ENCODE data around the gene SLC46A2.

Gene SLC46A2

DNA sequence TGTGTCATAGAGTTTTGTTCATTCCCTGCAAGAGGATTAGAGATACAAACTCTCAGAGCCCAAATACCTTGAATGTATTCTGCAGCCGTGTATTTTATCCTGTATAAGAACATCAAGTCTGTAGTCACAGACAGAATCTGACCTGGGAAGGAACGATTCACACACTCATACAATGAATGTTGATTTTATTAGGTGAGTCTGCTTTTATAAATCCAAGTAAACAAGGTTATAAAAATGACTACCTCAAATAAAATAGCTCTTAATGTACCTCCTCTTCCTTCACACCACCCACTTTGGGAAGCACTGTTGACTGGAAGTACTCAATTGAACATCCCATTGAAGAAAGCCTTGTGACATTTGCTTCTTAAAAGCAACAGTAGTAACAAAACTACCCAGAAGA, 11.9 kb downstream of the SLC46A2 start:
- TF ChIP-seq, protein P1, sequence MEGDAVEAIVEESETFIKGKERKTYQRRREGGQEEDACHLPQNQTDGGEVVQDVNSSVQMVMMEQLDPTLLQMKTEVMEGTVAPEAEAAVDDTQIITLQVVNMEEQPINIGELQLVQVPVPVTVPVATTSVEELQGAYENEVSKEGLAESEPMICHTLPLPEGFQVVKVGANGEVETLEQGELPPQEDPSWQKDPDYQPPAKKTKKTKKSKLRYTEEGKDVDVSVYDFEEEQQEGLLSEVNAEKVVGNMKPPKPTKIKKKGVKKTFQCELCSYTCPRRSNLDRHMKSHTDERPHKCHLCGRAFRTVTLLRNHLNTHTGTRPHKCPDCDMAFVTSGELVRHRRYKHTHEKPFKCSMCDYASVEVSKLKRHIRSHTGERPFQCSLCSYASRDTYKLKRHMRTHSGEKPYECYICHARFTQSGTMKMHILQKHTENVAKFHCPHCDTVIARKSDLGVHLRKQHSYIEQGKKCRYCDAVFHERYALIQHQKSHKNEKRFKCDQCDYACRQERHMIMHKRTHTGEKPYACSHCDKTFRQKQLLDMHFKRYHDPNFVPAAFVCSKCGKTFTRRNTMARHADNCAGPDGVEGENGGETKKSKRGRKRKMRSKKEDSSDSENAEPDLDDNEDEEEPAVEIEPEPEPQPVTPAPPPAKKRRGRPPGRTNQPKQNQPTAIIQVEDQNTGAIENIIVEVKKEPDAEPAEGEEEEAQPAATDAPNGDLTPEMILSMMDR (IDR thresholded peaks at IDR 0.05; ENCODE audit: low read depth, low read length) = no peak
- no peak overlapping the region for H3K4me3 ChIP-seq (ENCODE audit: low read depth, low read length)

DNA sequence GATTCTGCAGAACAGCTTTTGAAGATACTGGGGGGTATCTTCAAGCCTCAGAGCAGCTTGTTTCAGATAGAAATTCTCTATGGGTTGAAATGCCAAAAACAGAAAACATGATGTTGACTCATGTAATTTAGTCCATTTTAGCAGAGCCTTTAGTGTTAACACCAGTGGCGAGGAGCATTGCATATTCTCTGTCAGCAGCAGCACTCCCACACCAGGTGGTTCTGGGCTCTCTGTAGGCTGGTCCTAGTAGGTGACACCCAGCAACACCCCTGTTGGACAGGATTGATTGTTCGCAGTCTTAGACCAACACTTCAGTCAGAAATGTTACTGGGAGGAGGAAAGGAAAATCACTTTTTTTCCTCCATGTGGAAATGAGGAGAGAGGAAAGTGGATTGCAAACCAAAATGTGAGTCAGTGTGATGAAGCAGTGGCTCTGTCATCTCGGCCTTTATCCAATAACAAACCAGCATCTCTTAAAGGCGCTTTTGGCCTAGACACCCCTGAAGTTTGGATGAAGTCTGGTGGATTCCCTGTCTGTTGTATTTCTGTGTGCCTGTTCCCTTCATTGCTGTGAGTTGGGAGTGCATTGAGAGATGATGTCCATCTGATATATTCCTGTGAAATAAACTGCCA, 16.8 kb downstream of the SLC46A2 start:
- TF ChIP-seq, protein P1 (IDR thresholded peaks at IDR 0.05; ENCODE audit: low read depth, low read length) = no peak
- no peak overlapping the region for H3K4me3 ChIP-seq (ENCODE audit: low read depth, low read length)

DNA sequence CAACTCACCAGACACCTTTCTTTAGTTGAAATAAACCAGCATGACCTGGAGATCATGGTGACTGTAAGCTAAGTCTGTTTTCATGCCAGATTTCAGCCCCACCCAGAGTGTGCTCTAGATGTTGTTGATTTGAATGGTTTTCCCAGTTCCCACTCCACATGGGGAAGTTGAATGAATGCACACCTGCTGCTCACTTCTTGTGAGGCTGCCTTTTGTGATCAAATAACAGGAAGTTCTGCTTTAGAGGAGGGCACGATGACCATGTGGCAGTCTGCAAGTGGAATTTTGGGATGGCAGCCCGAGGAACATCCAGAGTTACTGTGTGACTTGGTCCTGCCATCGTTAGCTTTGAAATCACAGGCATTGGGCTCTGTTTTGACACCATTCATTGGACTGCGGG, 18.7 kb downstream of the SLC46A2 start:
- TF ChIP-seq, protein P1 (IDR thresholded peaks at IDR 0.05; ENCODE audit: low read depth, low read length) = no peak
- no peak overlapping the region for H3K4me3 ChIP-seq (ENCODE audit: low read depth, low read length)

DNA sequence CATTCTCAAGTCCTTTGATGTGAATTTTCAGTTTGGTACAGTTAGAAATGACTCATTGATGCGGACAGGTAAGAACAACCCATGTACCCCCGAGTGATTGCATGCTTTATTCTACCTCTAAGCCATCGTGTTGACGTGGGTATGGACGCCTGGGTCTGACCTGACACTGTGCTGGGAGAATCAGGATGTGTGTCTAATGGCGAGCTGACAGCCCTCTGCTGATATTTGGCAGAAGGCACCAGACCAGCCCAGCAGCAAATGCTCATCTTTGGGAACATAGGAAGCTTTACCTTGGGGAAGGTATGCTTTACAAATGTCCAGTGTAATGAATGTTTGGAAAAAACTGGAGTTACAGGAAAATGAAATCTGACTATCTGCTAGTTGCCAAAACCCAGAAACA, 20.1 kb downstream of the SLC46A2 start:
- TF ChIP-seq, protein P1 (IDR thresholded peaks at IDR 0.05; ENCODE audit: low read depth, low read length) = no peak
- H3K4me3 ChIP-seq (ENCODE audit: low read depth, low read length) = no peak overlapping the region

DNA sequence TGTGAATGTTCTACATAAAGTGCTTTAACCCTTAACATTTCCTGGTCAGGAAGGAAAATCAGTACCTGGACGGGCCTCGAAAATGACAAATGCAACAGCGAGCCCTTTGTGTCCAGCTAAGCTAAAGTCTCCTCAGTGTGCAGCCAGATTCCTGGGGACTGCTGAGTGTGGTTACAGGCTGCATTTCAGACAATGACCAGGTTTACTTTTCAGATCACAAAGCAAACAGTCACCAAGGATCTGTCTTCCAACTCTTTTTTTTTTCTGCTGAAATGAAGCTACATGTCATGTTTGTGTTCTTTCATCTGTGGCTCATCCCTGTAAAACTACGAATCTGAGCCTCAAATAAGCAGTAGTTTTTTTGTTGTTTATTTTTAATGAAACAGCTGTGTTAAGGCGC, 20.8 kb downstream of the SLC46A2 start:
- TF ChIP-seq, protein P1 (IDR thresholded peaks at IDR 0.05; ENCODE audit: low read depth, low read length) = no peak
- no peak overlapping the region for H3K4me3 ChIP-seq (ENCODE audit: low read depth, low read length)

DNA sequence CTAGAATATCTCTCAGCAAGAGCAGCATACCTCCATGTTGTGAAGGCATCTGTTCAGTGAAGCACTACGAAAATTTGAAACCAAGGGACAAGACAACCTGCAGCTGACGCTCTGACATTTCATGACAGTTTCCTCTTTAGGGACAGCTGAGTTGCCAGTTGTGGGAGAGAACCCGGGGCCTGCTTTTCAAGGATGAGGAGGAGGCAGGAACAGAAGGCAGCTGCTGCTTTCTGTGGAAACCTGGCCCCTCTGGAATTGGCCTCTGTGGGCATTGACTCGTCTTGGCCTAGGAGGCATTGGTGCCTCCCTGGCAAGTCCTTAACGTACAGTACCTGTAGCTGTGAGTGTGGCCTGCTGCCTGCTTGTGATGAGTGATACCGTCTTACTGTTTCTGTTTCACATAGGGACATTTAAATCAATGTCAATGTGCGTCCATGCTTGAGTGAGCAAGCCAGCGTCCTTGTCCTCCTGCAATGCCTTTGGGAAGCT, 21.6 kb downstream of the SLC46A2 start:
- TF ChIP-seq, protein P1 (IDR thresholded peaks at IDR 0.05; ENCODE audit: low read depth, low read length) = no peak
- H3K4me3 ChIP-seq (ENCODE audit: low read depth, low read length) = no peak overlapping the region

DNA sequence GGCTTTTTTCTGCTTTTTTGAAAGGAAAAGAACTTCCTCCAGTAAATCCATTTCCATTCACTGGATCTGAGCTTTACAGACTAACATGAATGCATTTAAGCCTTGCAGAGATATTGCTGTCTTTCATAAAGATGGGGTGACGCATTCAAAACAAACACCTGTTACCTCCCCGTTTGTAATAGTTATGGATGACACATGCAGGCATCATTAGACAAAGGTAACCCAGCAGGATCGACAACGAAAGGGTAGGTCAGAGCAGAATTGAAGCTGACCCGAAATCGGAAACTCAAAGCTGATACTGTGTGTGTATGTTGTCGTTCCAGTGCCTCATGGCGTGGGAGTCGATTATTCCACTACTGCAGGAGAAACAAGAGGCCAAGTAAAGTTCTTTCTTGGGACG, 22.2 kb downstream of the SLC46A2 start:
- no peak overlapping the region for H3K4me3 ChIP-seq (ENCODE audit: low read depth, low read length)
- TF ChIP-seq, protein P1 (IDR thresholded peaks at IDR 0.05; ENCODE audit: low read depth, low read length) = no peak

All from WI38 (cell line).